HG02884 (cell line): Measurements from ENCODE around the gene YAE1.

Experiments used
- ATAC-seq: cut with Tn5 transposase; IDR thresholded peaks from one replicate; pipeline ENCODE4 v1.9.1; 2021; ENCODE audit warnings: mild to moderate bottlenecking, moderate library complexity; ENCODE audit not compliant: unreplicated experiment

YAE1 gene

GRCh38 chr7:39606352-39606751 is 40.1 kb downstream of the YAE1 start:
- no peak for ATAC-seq

- no peak for ATAC-seq
These were observed 40.7 kb downstream of the YAE1 start for GRCh38 chr7:39606941-39607340.

GRCh38 chr7:39607865-39608264 is 41.7 kb downstream of the YAE1 start:
- no peak for ATAC-seq

- ATAC-seq, result no peak
These were observed 42.1 kb downstream of the YAE1 start for GRCh38 chr7:39608278-39608677.

- peak; percentile 45 for ATAC-seq
These were observed 43.1 kb downstream of the YAE1 start for GRCh38 chr7:39609113-39609934.

- ATAC-seq, result no peak
These were observed 43.7 kb downstream of the YAE1 start for GRCh38 chr7:39609935-39610263.

- no peak for ATAC-seq
These were observed 47.4 kb downstream of the YAE1 start for GRCh38 chr7:39613577-39613976.

- ATAC-seq, result no peak
These were observed 48.1 kb downstream of the YAE1 start for GRCh38 chr7:39614299-39614698.

GRCh38 chr7:39615350-39615975 is 49.3 kb downstream of the YAE1 start:
- no peak for ATAC-seq

GRCh38 chr7:39616138-39616537 is 49.9 kb downstream of the YAE1 start:
- ATAC-seq, result no peak

- ATAC-seq, result no peak
These were observed 50.8 kb downstream of the YAE1 start for GRCh38 chr7:39617005-39617404.

- ATAC-seq, result no peak
These were observed 52.7 kb downstream of the YAE1 start for GRCh38 chr7:39618868-39619267.

GRCh38 chr7:39620486-39620885 is 54.3 kb downstream of the YAE1 start:
- ATAC-seq, result no peak

- ATAC-seq, result no peak
These were observed 55.1 kb downstream of the YAE1 start for GRCh38 chr7:39621261-39621660.

- ATAC-seq, result no peak
These were observed 55.7 kb downstream of the YAE1 start for GRCh38 chr7:39621784-39622411.
